PC-9 (cell line): ENCODE results near the gene CDH10. TPM values are rescaled to one million over a fixed set of nuclear protein-coding genes. Genes with fewer than 3 reads are reported as not detected.
A peak's percentile ranks its signal among the peaks of the same experiment; 100 is the strongest.

ENCODE experiments used
- BruUV-seq: library from RNA; stranded (reverse); fragments of 400-500 nt; replicated peaks from 2 replicates; lab custom pipeline; 2021; lab: Mats Ljungman, UMichigan
- CTCF ChIA-PET: fragments of 300-600 bp; sonication (Branson Sonifier 250); formaldehyde crosslinking; loops from one replicate; lab custom pipeline; 2022; ENCODE audit warnings: antibody characterized with exemption; lab: Charles Lee
- POLR2A ChIA-PET: fragments of 300-600 bp; sonication (Branson Sonifier 250); formaldehyde crosslinking; loops from one replicate; lab custom pipeline; 2022; ENCODE audit warnings: antibody characterized with exemption; ENCODE audit not compliant: unreplicated experiment; lab: Charles Lee
- DNase-seq, 2 experiments: peaks; one replicate each; pipeline versions ENCODE4 v3.0.0 to v3.0.0-alpha.2; 2015 to 2022; ENCODE audit warnings: mixed read lengths in 1 of 2
- H2AFZ ChIP-seq: fragments of 200-600 bp; sonication (generic); 2 replicates; pipeline ENCODE4 v1.8.1; 2017; ENCODE audit warnings: antibody characterized with exemption
- H3F3A ChIP-seq: fragments of 200-600 bp; sonication (generic); 2 replicates; pipeline ENCODE4 v1.8.1; 2017; ENCODE audit warnings: antibody characterized with exemption, mild to moderate bottlenecking, low read depth; ENCODE audit not compliant: insufficient read depth
- H3K27ac ChIP-seq: fragments of 200-600 bp; sonication (generic); 2 replicates; pipeline ENCODE4 v1.6.1; 2016; ENCODE audit warnings: mixed run types
- H3K27me3 ChIP-seq: fragments of 200-600 bp; sonication (generic); 2 replicates; pipeline ENCODE4 v1.6.1; 2016; ENCODE audit warnings: low read depth, mixed run types; ENCODE audit not compliant: insufficient read depth
- H3K36me3 ChIP-seq: fragments of 200-600 bp; sonication (generic); 2 replicates; pipeline ENCODE4 v1.6.1; 2016; ENCODE audit warnings: low read depth, mixed run types
- H3K4me1 ChIP-seq: fragments of 200-600 bp; sonication (generic); replicated peaks from 2 replicates; pipeline ENCODE4 v1.6.1; 2016; ENCODE audit warnings: mixed run types; ENCODE audit not compliant: insufficient read depth
- H3K4me2 ChIP-seq: fragments of 200-600 bp; sonication (generic); 2 replicates; pipeline ENCODE4 v1.6.1; 2017; ENCODE audit warnings: mixed run types
- H3K4me3 ChIP-seq: fragments of 200-600 bp; sonication (generic); 2 replicates; pipeline ENCODE4 v1.6.1; 2016; ENCODE audit warnings: mixed run types
- H3K79me2 ChIP-seq: fragments of 200-600 bp; sonication (generic); 2 replicates; pipeline ENCODE4 v1.6.1; 2017; ENCODE audit warnings: low read depth, mixed run types
- H3K9me2 ChIP-seq: fragments of 200-600 bp; sonication (generic); 2 replicates; pipeline ENCODE4 v1.8.1; 2017; ENCODE audit warnings: mild to moderate bottlenecking; ENCODE audit not compliant: insufficient read depth
- H3K9me3 ChIP-seq: fragments of 200-600 bp; sonication (generic); 2 replicates; pipeline ENCODE4 v1.8.1; 2016; ENCODE audit warnings: low read depth; ENCODE audit not compliant: insufficient read depth
- H4K20me1 ChIP-seq: fragments of 200-600 bp; sonication (generic); 2 replicates; pipeline ENCODE4 v1.8.1; 2017; ENCODE audit not compliant: insufficient read depth
- EZH2 ChIP-seq: fragments of 200-600 bp; sonication (generic); IDR thresholded peaks from 2 replicates; pipeline ENCODE4 v1.8.0; 2017; ENCODE audit warnings: antibody characterized with exemption, low read depth
- intact Hi-C: fragments of 100-400 bp; cut with micrococcal nuclease; formaldehyde crosslinking; loops from one replicate; pipeline ENCODE4 v1.10.0; 2022; ENCODE audit not compliant: unreplicated experiment
- total RNA-seq: library from RNA; stranded (reverse); gene quantifications from 2 replicates; pipeline ENCODE4 v1.2.3, GENCODE V29; 2021
- TF ChIP-seq, protein P1 (sequence below): fragments of 200-600 bp; sonication (generic); conservative IDR thresholded peaks from 2 replicates; pipeline ENCODE4 v1.6.1; 2017; ENCODE audit warnings: mixed run types, antibody characterized with exemption, mild to moderate bottlenecking, moderate library complexity

The CDH10 gene
- total RNA-seq, 1 experiment from 2014 or later, result 0.20 TPM

DNA sequence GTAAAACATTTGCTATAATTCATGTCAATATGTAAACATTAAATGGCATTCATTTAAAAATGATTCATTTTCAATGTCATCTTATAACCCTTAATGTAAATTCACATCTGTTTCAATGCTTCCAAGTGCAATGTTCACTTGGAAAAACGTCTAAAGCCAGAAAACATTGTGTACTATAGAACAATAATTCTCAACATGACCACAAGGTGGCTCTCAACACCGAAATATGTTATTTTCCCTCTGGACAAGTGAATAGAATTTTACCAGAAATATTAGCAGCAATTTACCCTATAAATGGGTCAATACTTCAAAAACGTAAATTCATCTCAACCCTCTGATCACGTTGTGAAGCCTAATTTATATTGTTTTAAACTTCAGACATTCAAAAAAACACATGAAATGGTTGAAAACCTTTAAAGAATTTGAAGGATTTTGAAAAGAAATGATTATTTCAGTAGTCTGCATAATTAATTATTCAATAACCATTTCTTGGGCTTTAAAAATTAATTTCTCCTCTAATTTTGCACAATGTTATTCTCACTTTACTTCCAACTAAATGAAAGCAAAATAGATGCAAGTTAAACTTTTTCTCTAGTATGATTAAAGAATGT, 11.0 kb downstream of the CDH10 start:
- no TSS peak for BruUV-seq
- Histone ChIP-seq H3K79me2 (no peaks in the 10 kb centered on the region), H3K9me3 (no peaks in the 10 kb centered on the region), H3K27ac (no peak overlapping the region), H3K36me3 (no peaks in the 10 kb centered on the region), H4K20me1 (no peaks in the 10 kb centered on the region), H3K27me3 (no peaks in the 10 kb centered on the region), H3F3A (no peaks in the 10 kb centered on the region), H3K4me3 (no peak overlapping the region), H3K9me2 (no peaks in the 10 kb centered on the region), H3K4me2 (no peak overlapping the region), H2AFZ (no peak overlapping the region), H3K4me1 (no peaks in the 10 kb centered on the region)
- CTCF ChIA-PET, result interaction anchor here (1.0 kb wide), 1 partner anchor 373 kb away, joined by 4 read pairs; no protein-coding TSS in a partner anchor
- TF ChIP-seq EZH2, result no peak
- TF ChIP-seq, protein P1, sequence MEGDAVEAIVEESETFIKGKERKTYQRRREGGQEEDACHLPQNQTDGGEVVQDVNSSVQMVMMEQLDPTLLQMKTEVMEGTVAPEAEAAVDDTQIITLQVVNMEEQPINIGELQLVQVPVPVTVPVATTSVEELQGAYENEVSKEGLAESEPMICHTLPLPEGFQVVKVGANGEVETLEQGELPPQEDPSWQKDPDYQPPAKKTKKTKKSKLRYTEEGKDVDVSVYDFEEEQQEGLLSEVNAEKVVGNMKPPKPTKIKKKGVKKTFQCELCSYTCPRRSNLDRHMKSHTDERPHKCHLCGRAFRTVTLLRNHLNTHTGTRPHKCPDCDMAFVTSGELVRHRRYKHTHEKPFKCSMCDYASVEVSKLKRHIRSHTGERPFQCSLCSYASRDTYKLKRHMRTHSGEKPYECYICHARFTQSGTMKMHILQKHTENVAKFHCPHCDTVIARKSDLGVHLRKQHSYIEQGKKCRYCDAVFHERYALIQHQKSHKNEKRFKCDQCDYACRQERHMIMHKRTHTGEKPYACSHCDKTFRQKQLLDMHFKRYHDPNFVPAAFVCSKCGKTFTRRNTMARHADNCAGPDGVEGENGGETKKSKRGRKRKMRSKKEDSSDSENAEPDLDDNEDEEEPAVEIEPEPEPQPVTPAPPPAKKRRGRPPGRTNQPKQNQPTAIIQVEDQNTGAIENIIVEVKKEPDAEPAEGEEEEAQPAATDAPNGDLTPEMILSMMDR, result peak; percentile 85
- peak in 1 of 2 experiments; percentile 21 for DNase-seq
- intact Hi-C loops, result loop anchor here (5.0 to 10.0 kb wide), 5 partner anchors 399 to 1848 kb away; no protein-coding TSS in a partner anchor
- POLR2A ChIA-PET, result no interaction called here

DNA sequence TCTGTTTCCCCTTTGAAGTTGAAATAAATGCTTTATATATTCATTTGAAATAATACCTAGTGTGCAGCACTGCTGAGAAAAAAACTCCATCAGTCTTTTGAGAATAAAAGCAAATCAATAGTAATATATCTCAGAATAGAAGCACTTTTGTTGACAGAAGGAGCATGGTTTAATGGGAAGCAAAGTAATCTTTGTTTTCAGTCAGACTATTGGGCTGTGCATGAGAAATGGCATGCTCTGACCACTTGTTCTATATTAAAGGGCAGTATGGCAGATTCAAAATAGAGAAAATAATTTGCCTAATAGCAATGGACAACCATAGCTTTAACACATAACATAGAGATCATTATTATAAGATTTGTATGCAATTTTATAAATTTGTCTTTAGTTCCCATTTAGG, 12.4 kb downstream of the CDH10 start:
- no peaks in the 10 kb centered on the region for H3K4me1 ChIP-seq
- H3K79me2 ChIP-seq, result no peaks in the 10 kb centered on the region
- H3K9me2 ChIP-seq, result no peaks in the 10 kb centered on the region
- no peak for DNase-seq
- BruUV-seq, result no TSS peak
- H3K27ac ChIP-seq, result no peak overlapping the region
- no peak overlapping the region for H3K4me2 ChIP-seq
- no peak overlapping the region for H3K4me3 ChIP-seq
- intact Hi-C loops, result loop anchor here (5.0 to 10.0 kb wide), 5 partner anchors 398 to 1850 kb away; no protein-coding TSS in a partner anchor
- TF ChIP-seq, protein P1, result no peak
- no peak for TF ChIP-seq EZH2
- H3K27me3 ChIP-seq, result no peaks in the 10 kb centered on the region
- no peak overlapping the region for H2AFZ ChIP-seq
- H3K9me3 ChIP-seq, result no peaks in the 10 kb centered on the region
- POLR2A ChIA-PET, result no interaction called here
- H3F3A ChIP-seq, result no peaks in the 10 kb centered on the region
- no peaks in the 10 kb centered on the region for H3K36me3 ChIP-seq
- no peaks in the 10 kb centered on the region for H4K20me1 ChIP-seq
- CTCF ChIA-PET, result interaction anchor here (0.5 to 0.6 kb wide), 3 partner anchors 27 to 1235 kb away, joined by 3 to 6 read pairs (median 5); no protein-coding TSS in a partner anchor

DNA sequence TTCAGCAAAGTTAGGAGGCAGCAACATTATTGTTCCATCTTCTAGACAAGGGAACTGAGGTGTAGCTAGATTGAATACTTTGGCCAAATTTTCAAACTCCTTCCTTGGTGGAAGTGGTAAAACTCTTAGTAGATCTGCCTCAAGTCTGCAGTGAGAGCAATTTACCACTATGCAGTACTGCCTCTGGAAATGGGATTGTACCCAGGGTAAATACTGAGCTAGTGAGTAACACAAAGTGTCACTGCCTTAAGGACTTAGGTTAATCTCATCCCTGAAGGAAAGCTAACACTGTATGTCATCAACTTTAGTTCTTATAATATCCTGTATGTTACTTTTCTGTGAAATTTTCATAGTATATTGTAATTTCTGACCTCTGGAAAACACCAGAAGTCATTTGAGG, 13.9 kb downstream of the CDH10 start:
- POLR2A ChIA-PET, result interaction anchor here (0.6 kb wide), 1 partner anchor 309 kb away, joined by 3 read pairs; no protein-coding TSS in a partner anchor
- H2AFZ ChIP-seq, result no peak overlapping the region
- H3K9me2 ChIP-seq, result no peaks in the 10 kb centered on the region
- no peaks in the 10 kb centered on the region for H3K4me1 ChIP-seq
- no peaks in the 10 kb centered on the region for H3K79me2 ChIP-seq
- no peak for DNase-seq
- no peaks in the 10 kb centered on the region for H3K27me3 ChIP-seq
- no TSS peak for BruUV-seq
- TF ChIP-seq, protein P1, result no peak
- TF ChIP-seq EZH2, result no peak
- no peaks in the 10 kb centered on the region for H3K9me3 ChIP-seq
- no peak overlapping the region for H3K27ac ChIP-seq
- H3K4me2 ChIP-seq, result no peak overlapping the region
- no peak overlapping the region for H3K4me3 ChIP-seq
- intact Hi-C loops, result loop anchor here (5.0 to 10.0 kb wide), 5 partner anchors 396 to 1851 kb away; no protein-coding TSS in a partner anchor
- no peaks in the 10 kb centered on the region for H3K36me3 ChIP-seq
- H3F3A ChIP-seq, result no peaks in the 10 kb centered on the region
- CTCF ChIA-PET, result interaction anchor here (1.0 kb wide), 1 partner anchor 376 kb away, joined by 3 read pairs; no protein-coding TSS in a partner anchor
- no peaks in the 10 kb centered on the region for H4K20me1 ChIP-seq
